ENCODE measurements around the gene INTS2. TPM values are rescaled to one million over a fixed set of nuclear protein-coding genes. Genes with fewer than 3 reads are reported as not detected.
"Not testable (repeated sequence)": the region's sequence is repeated elsewhere in the genome, so short reads cannot be mapped to it uniquely, and the experiment has no call there.

Gene INTS2
- total RNA-seq, 2 donors from 2014 or later, result 22.3 to 28.2 TPM

GRCh38 chr17:61903251-61903650 is 24.5 kb downstream of the INTS2 start:
- Histone ChIP-seq H3K9ac (ENCODE audit: extremely low read depth, low read length, poor library complexity, severe bottlenecking) (no peak overlapping the region), H3K36me3 (ENCODE audit: control insufficient read depth, insufficient read depth, low read length) (peaks cover 62% of the 10 kb centered on the region), H3K27me3 (ENCODE audit: control insufficient read depth, insufficient read depth, low read length, poor library complexity, severe bottlenecking) (no peaks in the 10 kb centered on the region), H3K27ac (ENCODE audit: low read depth, low read length) (no peak overlapping the region), H3K4me1 (ENCODE audit: control insufficient read depth, insufficient read depth, low read length) (no peaks in the 10 kb centered on the region), H3K9me3 (ENCODE audit: control insufficient read depth, low read length) (no peaks in the 10 kb centered on the region), H3K4me3 (ENCODE audit: low read length) (no peak overlapping the region)
- Mint-ChIP-seq H3K9me3 (no peaks in the 10 kb centered on the region), H3K36me3 (ENCODE audit: low read depth) (peaks cover 60% of the 10 kb centered on the region), H3K4me1 (no peaks in the 10 kb centered on the region), H3K4me3 (no peak overlapping the region), H3K27me3 (ENCODE audit: insufficient read depth) (no peaks in the 10 kb centered on the region), H3K27ac (no peak overlapping the region)
- no peak for DNase-seq
- 94 to 100% methylated on average over 3 of the region's 3 CpGs for WGBS, 2 experiments (ENCODE audit: insufficient coverage in 1 of 2, insufficient read length in 1 of 2)
- TF ChIP-seq, protein P1, sequence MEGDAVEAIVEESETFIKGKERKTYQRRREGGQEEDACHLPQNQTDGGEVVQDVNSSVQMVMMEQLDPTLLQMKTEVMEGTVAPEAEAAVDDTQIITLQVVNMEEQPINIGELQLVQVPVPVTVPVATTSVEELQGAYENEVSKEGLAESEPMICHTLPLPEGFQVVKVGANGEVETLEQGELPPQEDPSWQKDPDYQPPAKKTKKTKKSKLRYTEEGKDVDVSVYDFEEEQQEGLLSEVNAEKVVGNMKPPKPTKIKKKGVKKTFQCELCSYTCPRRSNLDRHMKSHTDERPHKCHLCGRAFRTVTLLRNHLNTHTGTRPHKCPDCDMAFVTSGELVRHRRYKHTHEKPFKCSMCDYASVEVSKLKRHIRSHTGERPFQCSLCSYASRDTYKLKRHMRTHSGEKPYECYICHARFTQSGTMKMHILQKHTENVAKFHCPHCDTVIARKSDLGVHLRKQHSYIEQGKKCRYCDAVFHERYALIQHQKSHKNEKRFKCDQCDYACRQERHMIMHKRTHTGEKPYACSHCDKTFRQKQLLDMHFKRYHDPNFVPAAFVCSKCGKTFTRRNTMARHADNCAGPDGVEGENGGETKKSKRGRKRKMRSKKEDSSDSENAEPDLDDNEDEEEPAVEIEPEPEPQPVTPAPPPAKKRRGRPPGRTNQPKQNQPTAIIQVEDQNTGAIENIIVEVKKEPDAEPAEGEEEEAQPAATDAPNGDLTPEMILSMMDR (conservative IDR thresholded peaks at IDR 0.05), result no peak

DNA sequence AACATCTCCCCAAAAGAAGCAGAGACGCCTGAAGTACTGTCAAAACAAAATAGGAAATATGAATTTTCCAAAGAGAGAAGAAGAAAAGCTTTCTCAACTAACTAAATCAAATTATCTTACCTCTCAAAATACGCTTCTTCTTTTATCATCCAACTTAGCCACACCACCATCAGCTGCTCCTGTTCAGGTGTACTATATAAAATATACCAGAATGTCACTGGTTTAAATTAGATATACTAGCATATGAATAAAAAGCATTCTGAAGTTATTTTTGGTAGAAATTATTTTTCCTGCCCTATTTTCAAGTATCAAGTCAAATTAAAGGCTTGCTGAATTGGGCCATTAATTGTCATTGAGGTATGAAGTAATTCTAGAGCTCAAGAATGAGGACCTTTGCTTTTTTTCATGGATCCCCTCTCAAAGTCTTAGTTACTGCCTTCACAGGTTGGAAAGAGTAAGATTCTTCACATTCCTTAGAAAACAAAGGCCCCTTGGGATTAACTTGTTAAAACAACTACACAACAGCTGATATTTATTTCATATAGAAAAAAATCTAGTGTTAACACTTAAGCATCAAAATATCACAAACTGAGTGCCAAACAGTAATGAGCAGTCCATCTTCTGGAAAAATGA is 30.1 kb downstream of the INTS2 start:
- peaks cover 6% of the 10 kb centered on the region for H3K4me1 ChIP-seq (ENCODE audit: control insufficient read depth, insufficient read depth, low read length)
- Mint-ChIP-seq H3K4me1 (peaks cover 9% of the 10 kb centered on the region), H3K36me3 (ENCODE audit: low read depth) (peaks cover 55% of the 10 kb centered on the region), H3K9me3 (no peaks in the 10 kb centered on the region), H3K4me3 (no peak overlapping the region), H3K27me3 (ENCODE audit: insufficient read depth) (no peaks in the 10 kb centered on the region), H3K27ac (peak overlapping the region; percentile 88)
- H3K27me3 ChIP-seq (ENCODE audit: control insufficient read depth, insufficient read depth, low read length, poor library complexity, severe bottlenecking), result no peaks in the 10 kb centered on the region
- no peak for DNase-seq
- H3K9me3 ChIP-seq (ENCODE audit: control insufficient read depth, low read length), result no peaks in the 10 kb centered on the region
- peak overlapping the region; percentile 35 for H3K9ac ChIP-seq (ENCODE audit: extremely low read depth, low read length, poor library complexity, severe bottlenecking)
- H3K36me3 ChIP-seq (ENCODE audit: control insufficient read depth, insufficient read depth, low read length), result peaks cover 54% of the 10 kb centered on the region
- no peak overlapping the region for H3K27ac ChIP-seq (ENCODE audit: low read depth, low read length)
- TF ChIP-seq, protein P1 (conservative IDR thresholded peaks at IDR 0.05), result no peak
- no peak overlapping the region for H3K4me3 ChIP-seq (ENCODE audit: low read length)
- WGBS, 2 experiments (ENCODE audit: insufficient coverage in 1 of 2, insufficient read length in 1 of 2), result 91 to 100% methylated on average over 1 of the region's 2 CpGs

- H3K4me3 Mint-ChIP-seq, result no peak overlapping the region
- H3K4me3 ChIP-seq (ENCODE audit: low read length), result no peak overlapping the region
- H3K9me3 ChIP-seq (ENCODE audit: control insufficient read depth, low read length), result no peaks in the 10 kb centered on the region
- no peak overlapping the region for H3K27ac Mint-ChIP-seq
- peaks cover 6% of the 10 kb centered on the region for H3K4me1 ChIP-seq (ENCODE audit: control insufficient read depth, insufficient read depth, low read length)
- no peak for DNase-seq
- H3K27ac ChIP-seq (ENCODE audit: low read depth, low read length), result no peak overlapping the region
- peaks cover 53% of the 10 kb centered on the region for H3K36me3 ChIP-seq (ENCODE audit: control insufficient read depth, insufficient read depth, low read length)
- TF ChIP-seq, protein P1 (conservative IDR thresholded peaks at IDR 0.05), result no peak
- peaks cover 49% of the 10 kb centered on the region for H3K36me3 Mint-ChIP-seq (ENCODE audit: low read depth)
- H3K9me3 Mint-ChIP-seq, result no peaks in the 10 kb centered on the region
- no peaks in the 10 kb centered on the region for H3K27me3 ChIP-seq (ENCODE audit: control insufficient read depth, insufficient read depth, low read length, poor library complexity, severe bottlenecking)
- peaks cover 9% of the 10 kb centered on the region for H3K4me1 Mint-ChIP-seq
- no peak overlapping the region for H3K9ac ChIP-seq (ENCODE audit: extremely low read depth, low read length, poor library complexity, severe bottlenecking)
- H3K27me3 Mint-ChIP-seq (ENCODE audit: insufficient read depth), result no peaks in the 10 kb centered on the region
- 100% methylated on average over 1 of the region's 2 CpGs; no CpG with 5 or more reads in 1 of the 2 experiments for WGBS, 2 experiments (ENCODE audit: insufficient coverage in 1 of 2, insufficient read length in 1 of 2)
Observed at GRCh38 chr17:61895391-61895790, 32.4 kb downstream of the INTS2 start.

GRCh38 chr17:61894310-61894709 is 33.5 kb downstream of the INTS2 start:
- H3K4me3 ChIP-seq (ENCODE audit: low read length); H3K27me3 Mint-ChIP-seq (ENCODE audit: insufficient read depth); H3K27ac ChIP-seq (ENCODE audit: low read depth, low read length); H3K4me3 Mint-ChIP-seq; H3K27ac Mint-ChIP-seq; H3K4me1 Mint-ChIP-seq; H3K9me3 Mint-ChIP-seq; DNase-seq; H3K9me3 ChIP-seq (ENCODE audit: control insufficient read depth, low read length); H3K9ac ChIP-seq (ENCODE audit: extremely low read depth, low read length, poor library complexity, severe bottlenecking); H3K4me1 ChIP-seq (ENCODE audit: control insufficient read depth, insufficient read depth, low read length); H3K27me3 ChIP-seq (ENCODE audit: control insufficient read depth, insufficient read depth, low read length, poor library complexity, severe bottlenecking): not testable (repeated sequence)
- H3K36me3 ChIP-seq (ENCODE audit: control insufficient read depth, insufficient read depth, low read length), result peaks cover 55% of the 10 kb centered on the region
- peaks cover 48% of the 10 kb centered on the region for H3K36me3 Mint-ChIP-seq (ENCODE audit: low read depth)
- 94% methylated on average over 4 of the region's 5 CpGs; no CpG with 5 or more reads in 1 of the 2 experiments for WGBS, 2 experiments (ENCODE audit: insufficient coverage in 1 of 2, insufficient read length in 1 of 2)

- H3K27me3 ChIP-seq (ENCODE audit: control insufficient read depth, insufficient read depth, low read length, poor library complexity, severe bottlenecking); DNase-seq; H3K27ac Mint-ChIP-seq; H3K9me3 ChIP-seq (ENCODE audit: control insufficient read depth, low read length); H3K27ac ChIP-seq (ENCODE audit: low read depth, low read length); H3K4me3 Mint-ChIP-seq; H3K27me3 Mint-ChIP-seq (ENCODE audit: insufficient read depth); H3K9ac ChIP-seq (ENCODE audit: extremely low read depth, low read length, poor library complexity, severe bottlenecking); H3K4me1 Mint-ChIP-seq; H3K4me1 ChIP-seq (ENCODE audit: control insufficient read depth, insufficient read depth, low read length); H3K4me3 ChIP-seq (ENCODE audit: low read length); H3K9me3 Mint-ChIP-seq: not testable (repeated sequence)
- H3K36me3 Mint-ChIP-seq (ENCODE audit: low read depth), result peaks cover 48% of the 10 kb centered on the region
- WGBS, 2 experiments (ENCODE audit: insufficient coverage in 1 of 2, insufficient read length in 1 of 2), result 85 to 93% methylated on average over 4 to 6 of the region's 6 CpGs
- peaks cover 67% of the 10 kb centered on the region for H3K36me3 ChIP-seq (ENCODE audit: control insufficient read depth, insufficient read depth, low read length)
Observed at GRCh38 chr17:61887733-61888132, 40.0 kb downstream of the INTS2 start.
